Adrenal gland (tissue), 5 donors: Measurements from ENCODE around the gene PBX2.

Source experiments
- CTCF ChIP-seq, 6 experiments: fragments of 450-650 bp in 4 of 6; fragments of 200-600 bp in 2 of 6; sonication (generic) in 1 of 6; IDR thresholded peaks; 1 replicate in 5 of 6; 2 replicates in 1 of 6; pipeline versions ENCODE4 v1.5.1 to v1.8.0; 2016 to 2021; ENCODE audit warnings: antibody characterized with exemption in 6 of 6, mild to moderate bottlenecking in 2 of 6, moderate library complexity in 1 of 6
- POLR2A ChIP-seq, 2 donors: fragments of 450-650 bp; IDR thresholded peaks; one replicate each; pipeline ENCODE4 v1.6.1; 2017; ENCODE audit warnings: antibody characterized with exemption in 2 of 2, mild to moderate bottlenecking in 2 of 2, moderate library complexity in 1 of 2
- donor health status: DM: no; HTN: no; CAD: no.

- no peak for TF ChIP-seq CTCF (IDR thresholded peaks at IDR 0.05)
- TF ChIP-seq POLR2A (IDR thresholded peaks at IDR 0.05): no peak
Observed at GRCh38 chr6:32167154-32167760, 22.7 kb downstream of the PBX2 start.
